Suprapubic skin (tissue), 4 donors: ENCODE data around the gene UBE2N. TPM values are rescaled to one million over a fixed set of nuclear protein-coding genes. Genes with fewer than 3 reads are reported as not detected.

ENCODE experiments used
- DNase-seq, 2 donors: peaks; one replicate each; pipeline ENCODE4 v3.0.0-alpha.2; 2019; ENCODE audit warnings: low spot score in 2 of 2
- H3K27ac ChIP-seq: fragments of 200-600 bp; sonication (generic); one replicate; pipeline ENCODE4 v1.5.1; 2019
- H3K27me3 ChIP-seq: fragments of 200-600 bp; sonication (generic); one replicate; pipeline ENCODE4 v1.5.1; 2019
- H3K36me3 ChIP-seq: fragments of 200-600 bp; sonication (generic); one replicate; pipeline ENCODE4 v1.5.1; 2019
- H3K4me1 ChIP-seq: fragments of 200-600 bp; sonication (generic); one replicate; pipeline ENCODE4 v1.5.1; 2019
- H3K4me3 ChIP-seq: fragments of 200-600 bp; sonication (generic); one replicate; pipeline ENCODE4 v1.5.1; 2019; ENCODE audit warnings: mild to moderate bottlenecking
- H3K9me3 ChIP-seq: fragments of 200-600 bp; sonication (generic); one replicate; pipeline ENCODE4 v1.5.1; 2019
- EP300 ChIP-seq: sonication (generic); formaldehyde crosslinking; IDR thresholded peaks from one replicate; pipeline ENCODE4 v1.6.1; 2017; ENCODE audit warnings: antibody characterized with exemption
- POLR2A ChIP-seq, 2 donors: fragments of 450-650 bp; IDR thresholded peaks; one replicate each; pipeline ENCODE4 v1.6.1; 2017; ENCODE audit warnings: antibody characterized with exemption in 2 of 2, mild to moderate bottlenecking in 2 of 2, moderate library complexity in 2 of 2
- POLR2AphosphoS5 ChIP-seq, 3 donors: sonication (generic); formaldehyde crosslinking; IDR thresholded peaks; one replicate each; pipeline ENCODE4 v1.6.1; 2017; ENCODE audit warnings: antibody characterized with exemption in 3 of 3
- WGBS: methylation state at CpG from one replicate; pipeline ENCODE4 v1.1.5; 2018; 5-methylcytosine and 5-hydroxymethylcytosine counted together
- total RNA-seq, 4 donors: library from RNA; depleted of rRNA; stranded (reverse); fragments of >200 nt; gene quantifications; one replicate each; pipeline ENCODE4 v1.1.0, GENCODE V29; 2016
- TF ChIP-seq, protein P1 (sequence below), 2 donors: fragments of 200-600 bp in 1 of 2; fragments of 450-650 bp in 1 of 2; sonication (generic) in 1 of 2; IDR thresholded peaks; one replicate each; pipeline ENCODE4 v1.5.1; 2016 to 2019; ENCODE audit warnings: antibody characterized with exemption in 2 of 2, mild to moderate bottlenecking in 1 of 2, moderate library complexity in 1 of 2

The UBE2N gene
- total RNA-seq, 4 donors from 2014 or later: 23.1 to 71.3 (median 54.3) TPM

DNA sequence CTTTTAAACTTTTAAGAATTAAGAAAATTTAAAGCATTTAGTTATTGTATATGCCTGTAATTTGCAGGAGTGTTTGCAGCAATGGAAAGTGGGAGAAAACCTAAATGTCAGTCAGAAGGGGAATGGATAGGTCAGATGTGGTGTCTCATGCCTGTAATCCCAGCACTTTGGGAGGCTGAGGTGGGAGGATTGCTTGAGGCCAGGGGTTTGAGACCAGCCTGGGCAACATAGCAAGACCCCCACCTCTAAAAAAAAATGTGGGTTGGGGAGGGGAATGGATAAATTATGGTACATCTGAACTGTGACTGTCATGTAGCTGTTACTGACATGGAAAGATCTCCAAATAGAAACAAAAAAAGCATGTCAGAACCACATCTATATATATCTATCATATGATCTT lies 27.6 kb upstream of the UBE2N start:
- Histone ChIP-seq H3K36me3 (peaks cover 16% of the 10 kb centered on the region), H3K27ac (no peak overlapping the region), H3K4me3 (no peak overlapping the region), H3K4me1 (peaks cover 14% of the 10 kb centered on the region), H3K9me3 (no peaks in the 10 kb centered on the region), H3K27me3 (no peaks in the 10 kb centered on the region)
- TF ChIP-seq POLR2AphosphoS5 (IDR thresholded peaks at IDR 0.05) (no peak), POLR2A (IDR thresholded peaks at IDR 0.05) (no peak), EP300 (no peak)
- TF ChIP-seq, protein P1, sequence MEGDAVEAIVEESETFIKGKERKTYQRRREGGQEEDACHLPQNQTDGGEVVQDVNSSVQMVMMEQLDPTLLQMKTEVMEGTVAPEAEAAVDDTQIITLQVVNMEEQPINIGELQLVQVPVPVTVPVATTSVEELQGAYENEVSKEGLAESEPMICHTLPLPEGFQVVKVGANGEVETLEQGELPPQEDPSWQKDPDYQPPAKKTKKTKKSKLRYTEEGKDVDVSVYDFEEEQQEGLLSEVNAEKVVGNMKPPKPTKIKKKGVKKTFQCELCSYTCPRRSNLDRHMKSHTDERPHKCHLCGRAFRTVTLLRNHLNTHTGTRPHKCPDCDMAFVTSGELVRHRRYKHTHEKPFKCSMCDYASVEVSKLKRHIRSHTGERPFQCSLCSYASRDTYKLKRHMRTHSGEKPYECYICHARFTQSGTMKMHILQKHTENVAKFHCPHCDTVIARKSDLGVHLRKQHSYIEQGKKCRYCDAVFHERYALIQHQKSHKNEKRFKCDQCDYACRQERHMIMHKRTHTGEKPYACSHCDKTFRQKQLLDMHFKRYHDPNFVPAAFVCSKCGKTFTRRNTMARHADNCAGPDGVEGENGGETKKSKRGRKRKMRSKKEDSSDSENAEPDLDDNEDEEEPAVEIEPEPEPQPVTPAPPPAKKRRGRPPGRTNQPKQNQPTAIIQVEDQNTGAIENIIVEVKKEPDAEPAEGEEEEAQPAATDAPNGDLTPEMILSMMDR (IDR thresholded peaks at IDR 0.05): no peak
- DNase-seq: no peak

DNA sequence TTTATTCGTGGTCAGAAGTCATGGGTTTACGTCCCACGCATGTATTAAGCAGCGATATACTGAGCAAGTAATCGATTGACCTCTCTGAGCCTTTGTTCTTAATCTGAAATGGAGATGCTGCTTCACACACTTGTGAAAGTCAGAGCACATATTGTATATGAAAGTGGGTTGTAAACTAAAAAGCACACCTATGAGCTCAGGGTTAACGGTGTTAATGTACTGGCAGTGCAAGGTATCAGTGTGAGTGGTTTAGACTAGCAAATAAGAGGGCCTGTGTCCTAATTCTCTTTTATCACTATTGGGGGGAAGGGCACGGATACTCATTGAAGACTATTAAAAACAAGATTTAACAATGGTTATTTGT lies 26.2 kb upstream of the UBE2N start:
- Histone ChIP-seq H3K4me1 (peaks cover 14% of the 10 kb centered on the region), H3K36me3 (peaks cover 5% of the 10 kb centered on the region), H3K4me3 (peak overlapping the region; percentile 76), H3K9me3 (no peaks in the 10 kb centered on the region), H3K27ac (peak overlapping the region; percentile 93), H3K27me3 (no peaks in the 10 kb centered on the region)
- no peak for DNase-seq
- no peak for TF ChIP-seq POLR2AphosphoS5 (IDR thresholded peaks at IDR 0.05)
- TF ChIP-seq POLR2A (IDR thresholded peaks at IDR 0.05): no peak
- TF ChIP-seq, protein P1 (IDR thresholded peaks at IDR 0.05): no peak
- TF ChIP-seq EP300: no peak
- 7% methylated on average over 7 of the region's 7 CpGs for WGBS

DNA sequence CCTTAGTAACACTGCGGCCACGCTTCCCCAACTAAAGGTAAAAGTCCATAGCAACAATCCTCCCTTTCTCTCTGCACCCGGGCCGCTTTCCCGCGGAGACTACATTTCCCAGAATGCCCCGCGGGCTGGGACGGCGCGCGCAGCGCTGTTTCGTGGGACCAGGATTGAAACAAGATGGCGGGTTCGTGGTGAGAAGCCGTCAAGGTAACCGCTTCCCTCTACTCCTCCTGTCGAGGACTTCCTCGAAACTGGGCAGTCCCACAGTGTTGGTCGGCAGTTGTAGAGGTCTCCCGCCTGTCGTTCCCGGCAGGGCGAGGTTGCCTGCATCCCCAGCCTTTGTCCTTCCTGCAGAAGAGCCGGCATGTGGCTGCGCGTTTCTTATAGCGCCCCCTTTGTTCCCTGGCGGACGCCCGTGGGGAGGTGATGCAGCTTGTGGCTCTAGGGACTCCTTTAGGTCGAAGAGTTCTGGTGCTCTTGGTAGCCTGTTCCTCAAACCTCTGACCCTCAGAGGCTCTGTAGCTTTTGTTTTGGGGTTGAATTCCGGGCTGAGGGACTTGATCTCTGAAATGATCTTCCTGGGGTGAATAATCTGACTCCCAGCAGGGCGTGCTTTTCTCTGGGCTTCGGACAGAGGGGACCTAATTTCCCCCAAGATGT lies 25.7 kb upstream of the UBE2N start, which contains the start of gene MRPL42:
Gene MRPL42 (plus strand): TSS at position 164 of the 657 bp plus-strand sequence. CDS start 1,772 bp downstream, outside the sequence.
- TF ChIP-seq POLR2A (IDR thresholded peaks at IDR 0.05): peak in 1 of 2 donors; percentile 53
- TF ChIP-seq, protein P1 (IDR thresholded peaks at IDR 0.05): peak; percentile 52 to 74
- peak in 2 of 3 donors; percentile 68 to 82 for TF ChIP-seq POLR2AphosphoS5 (IDR thresholded peaks at IDR 0.05)
- TF ChIP-seq EP300: no peak

DNA sequence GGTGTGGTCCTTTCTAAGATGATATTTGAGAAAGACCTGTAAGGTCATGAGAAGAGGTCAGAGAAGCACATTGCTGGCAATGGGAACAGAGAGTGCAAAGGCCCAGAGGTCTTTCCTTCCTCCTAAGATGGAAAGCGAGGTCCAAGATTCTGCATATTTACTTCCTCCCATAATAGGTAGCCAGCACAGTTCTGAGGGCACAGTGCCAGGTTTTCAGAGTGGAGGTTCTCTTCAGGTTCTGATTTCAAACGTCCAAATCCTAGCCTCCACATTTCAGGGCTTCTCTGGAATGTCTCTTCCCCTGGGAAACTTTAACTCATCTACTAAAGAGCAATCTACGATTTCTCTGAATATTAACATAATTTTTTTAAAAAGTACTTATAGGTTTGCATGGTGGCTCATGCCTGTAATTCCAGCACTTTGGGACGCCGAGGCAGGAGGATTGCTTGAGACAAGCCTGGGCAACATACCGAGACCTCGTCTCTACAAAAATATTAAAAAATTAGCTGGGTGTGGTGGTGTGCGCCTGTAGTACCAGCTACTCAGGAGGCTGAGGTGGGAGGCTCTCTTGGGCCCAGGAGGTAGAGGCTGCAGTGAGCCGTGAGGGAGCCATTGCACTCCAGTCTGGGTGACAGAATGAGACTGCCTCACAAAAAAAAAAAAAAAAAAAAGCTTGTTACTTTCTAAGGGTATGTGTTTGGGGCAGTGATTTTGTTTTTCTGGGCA lies 25.0 kb upstream of the UBE2N start:
- Histone ChIP-seq H3K4me1 (peaks cover 14% of the 10 kb centered on the region), H3K36me3 (peaks cover 5% of the 10 kb centered on the region), H3K9me3 (no peaks in the 10 kb centered on the region), H3K4me3 (peak overlapping the region; percentile 76), H3K27me3 (no peaks in the 10 kb centered on the region), H3K27ac (no peak overlapping the region)
- no peak for DNase-seq
- 88% methylated on average over 9 of the region's 9 CpGs for WGBS
- TF ChIP-seq EP300 (no peak), POLR2AphosphoS5 (IDR thresholded peaks at IDR 0.05) (no peak), POLR2A (IDR thresholded peaks at IDR 0.05) (no peak)
- TF ChIP-seq, protein P1 (IDR thresholded peaks at IDR 0.05): no peak

More for the DNA sequence above, 25.7 kb upstream of the UBE2N start, which contains the start of gene MRPL42:
- DNase-seq: peak; percentile 91 to 92
- WGBS: 0% methylated on average over 29 of the region's 36 CpGs
- H3K27ac ChIP-seq: peak within 1 kb of the TSS; percentile 93
- H3K4me1 ChIP-seq: peaks cover 14% of the 10 kb centered on the region
- no peaks in the 10 kb centered on the region for H3K9me3 ChIP-seq
- no peaks in the 10 kb centered on the region for H3K27me3 ChIP-seq
- peaks cover 5% of the 10 kb centered on the region for H3K36me3 ChIP-seq
- H3K4me3 ChIP-seq: peak within 1 kb of the TSS; percentile 76

DNA sequence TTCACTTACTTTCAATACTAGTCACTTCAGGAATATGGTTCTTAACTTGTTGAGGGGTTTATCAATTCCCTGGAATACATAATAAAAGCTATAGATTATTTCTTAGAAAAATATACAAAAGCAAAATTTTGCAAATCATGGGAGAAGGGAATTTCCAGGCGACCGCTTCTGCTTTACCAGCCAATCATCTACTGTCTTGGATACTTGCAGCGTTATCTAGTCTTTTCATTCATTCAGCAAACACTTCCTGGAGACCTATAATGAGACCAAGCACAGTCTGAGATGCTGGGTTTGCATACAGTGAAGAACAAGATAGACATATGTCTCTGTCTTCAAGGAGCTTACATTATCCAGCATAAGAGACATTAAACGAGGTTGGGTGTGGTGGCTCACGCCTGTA lies 24.1 kb upstream of the UBE2N start:
- peaks cover 4% of the 10 kb centered on the region for H3K36me3 ChIP-seq
- no peaks in the 10 kb centered on the region for H3K27me3 ChIP-seq
- no peaks in the 10 kb centered on the region for H3K9me3 ChIP-seq
- no peak for DNase-seq
- H3K27ac ChIP-seq: no peak overlapping the region
- peaks cover 14% of the 10 kb centered on the region for H3K4me1 ChIP-seq
- 95% methylated on average over 5 of the region's 5 CpGs for WGBS
- no peak overlapping the region for H3K4me3 ChIP-seq
- TF ChIP-seq, protein P1 (IDR thresholded peaks at IDR 0.05): no peak
- no peak for TF ChIP-seq POLR2AphosphoS5 (IDR thresholded peaks at IDR 0.05)
- no peak for TF ChIP-seq POLR2A (IDR thresholded peaks at IDR 0.05)
- no peak for TF ChIP-seq EP300
